Ectodermal cell (in vitro differentiated cells): ENCODE results near the gene IPO9.

Experiments
- H3K27ac ChIP-seq: 2 replicates; pipeline ENCODE4 v1.7.0; 2013; ENCODE audit warnings: mild to moderate bottlenecking, low read depth, low read length; ENCODE audit not compliant: insufficient read depth, poor library complexity, severe bottlenecking
- H3K27me3 ChIP-seq: 2 replicates; pipeline ENCODE4 v1.7.0; 2013; ENCODE audit warnings: mild to moderate bottlenecking, low read length; ENCODE audit not compliant: insufficient read depth, control insufficient read depth, poor library complexity, severe bottlenecking
- H3K36me3 ChIP-seq: one replicate; pipeline ENCODE4 v1.7.0; 2013; ENCODE audit warnings: low read length; ENCODE audit not compliant: control insufficient read depth, insufficient read depth
- H3K4me1 ChIP-seq: one replicate; pipeline ENCODE4 v1.7.0; 2013; ENCODE audit warnings: low read length; ENCODE audit not compliant: control insufficient read depth, insufficient read depth
- H3K4me3 ChIP-seq: 2 replicates; pipeline ENCODE4 v1.7.0; 2013; ENCODE audit warnings: low read depth, low read length, control low read depth; ENCODE audit not compliant: insufficient read depth
- H3K9me3 ChIP-seq: 2 replicates; pipeline ENCODE4 v1.7.0; 2013; ENCODE audit warnings: mild to moderate bottlenecking, low read length, moderate library complexity; ENCODE audit not compliant: control insufficient read depth
- WGBS, 2 experiments: methylation state at CpG; one replicate each; pipeline ENCODE4 v1.1.7; 2013; ENCODE audit warnings: missing lambda C conversion rate in 2 of 2; 5-methylcytosine and 5-hydroxymethylcytosine counted together

Gene IPO9

GRCh38 chr1:201808633-201808990 lies 20.3 kb upstream of the IPO9 start:
- WGBS, 2 experiments: 96 to 99% methylated on average over 6 of the region's 6 CpGs
- H3K4me3 ChIP-seq: no peak overlapping the region
- H3K27ac ChIP-seq: no peak overlapping the region
- no peaks in the 10 kb centered on the region for H3K9me3 ChIP-seq
- no peaks in the 10 kb centered on the region for H3K27me3 ChIP-seq
- H3K36me3 ChIP-seq: peaks cover 94% of the 10 kb centered on the region
- no peaks in the 10 kb centered on the region for H3K4me1 ChIP-seq

DNA sequence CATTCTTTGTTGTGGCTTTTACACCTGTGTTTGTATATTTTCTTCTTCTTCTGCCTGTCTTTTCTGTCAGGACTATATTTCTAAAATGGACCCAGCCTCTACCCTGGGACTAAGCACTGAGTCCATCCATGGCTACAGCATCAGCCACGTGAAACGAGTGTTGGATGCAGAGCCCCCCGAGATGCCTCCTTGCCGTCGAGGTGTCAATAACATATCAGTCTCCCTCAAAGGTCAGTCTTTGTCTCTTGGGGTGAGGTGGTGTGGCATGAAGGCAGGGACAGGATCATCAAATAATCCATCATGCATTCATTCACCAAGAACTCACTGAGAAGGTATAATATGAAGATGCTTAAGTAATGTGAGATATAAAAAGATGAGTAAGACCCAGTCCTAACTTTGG lies 19.1 kb upstream of the IPO9 start:
- Histone ChIP-seq H3K4me1 (no peaks in the 10 kb centered on the region), H3K27me3 (no peaks in the 10 kb centered on the region), H3K4me3 (no peak overlapping the region), H3K27ac (no peak overlapping the region), H3K36me3 (peaks cover 90% of the 10 kb centered on the region), H3K9me3 (no peaks in the 10 kb centered on the region)
- WGBS, 2 experiments: 95% methylated on average over 5 of the region's 5 CpGs

DNA sequence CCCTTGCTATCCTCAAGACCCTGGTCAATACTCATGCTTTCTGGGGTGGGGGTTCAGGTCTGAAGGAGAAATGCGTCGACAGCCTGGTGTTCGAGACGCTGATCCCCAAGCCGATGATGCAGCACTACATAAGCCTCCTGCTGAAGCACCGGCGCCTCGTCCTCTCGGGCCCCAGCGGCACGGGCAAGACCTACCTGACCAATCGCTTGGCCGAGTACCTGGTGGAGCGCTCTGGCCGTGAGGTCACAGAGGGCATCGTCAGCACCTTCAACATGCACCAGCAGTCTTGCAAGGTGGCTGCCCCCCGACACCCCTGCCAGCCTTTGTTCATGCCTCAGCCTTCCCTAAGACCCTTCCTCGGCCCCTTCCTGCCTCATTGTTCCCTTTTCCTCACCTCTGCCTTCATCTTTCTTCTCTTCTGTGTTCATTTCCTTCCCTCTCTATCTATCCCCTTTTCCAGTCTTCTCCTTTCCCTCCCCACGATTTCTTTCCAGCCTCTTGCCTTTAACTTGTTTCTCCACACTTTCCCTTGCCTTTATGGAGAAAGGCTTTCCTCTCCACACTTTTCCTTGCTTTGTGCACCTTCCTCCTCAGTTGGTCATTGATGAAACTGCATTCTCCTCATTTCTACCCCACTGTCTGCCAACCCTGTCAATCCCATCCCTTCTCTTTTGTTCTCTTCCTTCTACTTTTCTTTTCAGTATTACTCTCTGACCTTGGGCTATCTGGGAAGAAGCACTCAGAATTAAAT lies 18.3 kb upstream of the IPO9 start:
- no peak overlapping the region for H3K27ac ChIP-seq
- H3K9me3 ChIP-seq: no peaks in the 10 kb centered on the region
- no peak overlapping the region for H3K4me3 ChIP-seq
- peaks cover 91% of the 10 kb centered on the region for H3K36me3 ChIP-seq
- WGBS, 2 experiments: 95 to 96% methylated on average over 19 of the region's 19 CpGs
- H3K27me3 ChIP-seq: no peaks in the 10 kb centered on the region
- no peaks in the 10 kb centered on the region for H3K4me1 ChIP-seq

DNA sequence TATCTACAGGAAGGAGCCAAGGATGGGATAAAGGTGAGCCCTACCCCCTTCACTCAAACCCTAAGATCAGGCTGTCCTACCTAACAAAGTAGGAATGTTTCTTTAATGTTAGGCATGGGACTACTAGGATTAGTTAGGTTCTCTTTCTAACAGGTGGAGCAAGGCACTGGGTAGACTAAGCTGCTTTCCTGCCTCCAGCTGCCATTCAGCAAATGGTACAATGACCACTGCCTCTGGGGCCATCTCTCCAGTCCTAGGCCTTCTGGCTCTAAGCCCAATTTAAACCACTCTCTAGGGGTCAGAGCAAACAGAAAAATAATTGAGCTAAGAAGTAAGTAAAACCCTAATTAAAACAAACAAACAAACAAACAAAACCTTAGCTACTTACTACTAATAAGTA lies 15.7 kb upstream of the IPO9 start:
- Histone ChIP-seq H3K27me3 (no peaks in the 10 kb centered on the region), H3K4me3 (no peak overlapping the region), H3K9me3 (no peaks in the 10 kb centered on the region), H3K4me1 (no peaks in the 10 kb centered on the region), H3K36me3 (peaks cover 78% of the 10 kb centered on the region), H3K27ac (no peak overlapping the region)

- WGBS, 2 experiments: 94 to 99% methylated on average over 5 of the region's 7 CpGs
- Histone ChIP-seq H3K4me3 (no peak overlapping the region), H3K4me1 (no peaks in the 10 kb centered on the region), H3K9me3 (no peaks in the 10 kb centered on the region), H3K36me3 (peaks cover 70% of the 10 kb centered on the region), H3K27me3 (no peaks in the 10 kb centered on the region), H3K27ac (no peak overlapping the region)
Measured at GRCh38 chr1:201816309-201816854, 12.6 kb upstream of the IPO9 start.

DNA sequence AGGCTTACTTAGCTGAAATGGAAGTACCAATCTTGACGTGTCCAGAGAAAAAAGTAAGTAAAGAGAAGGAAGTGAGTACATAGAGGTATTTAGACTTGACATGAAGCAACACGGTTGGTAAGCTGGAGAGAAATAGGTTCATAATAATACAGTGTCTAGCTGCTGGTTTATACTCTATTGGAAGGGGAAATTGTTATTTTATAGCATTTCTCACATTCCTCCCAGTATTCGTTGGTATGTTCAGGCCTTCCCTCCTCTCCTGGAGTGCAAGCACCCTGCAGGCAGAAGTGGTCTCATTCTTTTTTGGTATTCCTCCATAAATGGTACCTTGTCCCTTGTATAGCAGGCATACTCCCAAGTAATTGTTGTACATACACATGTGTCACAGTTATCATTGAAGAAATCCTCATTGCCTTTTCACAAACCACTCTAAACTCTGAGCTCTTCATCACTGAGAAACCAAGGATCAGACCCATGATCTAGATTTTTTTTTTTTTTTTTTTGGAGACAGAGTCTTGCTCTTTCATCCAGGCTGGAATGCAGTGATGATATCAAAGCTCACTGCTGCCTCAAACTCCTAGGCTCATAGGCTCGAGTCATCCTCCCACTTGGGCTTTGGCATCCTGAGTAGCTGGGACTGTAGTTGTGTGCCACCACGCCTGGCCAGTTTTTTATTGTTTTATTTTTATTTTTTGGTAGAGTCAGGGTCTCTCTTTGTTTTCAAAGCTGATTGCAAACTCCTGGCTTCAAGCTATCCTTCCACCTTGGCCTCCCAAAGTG lies 9.8 kb upstream of the IPO9 start:
- 89 to 96% methylated on average over 5 of the region's 5 CpGs for WGBS, 2 experiments
- H3K36me3 ChIP-seq: peaks cover 44% of the 10 kb centered on the region
- no peak overlapping the region for H3K4me3 ChIP-seq
- no peaks in the 10 kb centered on the region for H3K4me1 ChIP-seq
- no peaks in the 10 kb centered on the region for H3K27me3 ChIP-seq
- no peaks in the 10 kb centered on the region for H3K9me3 ChIP-seq
- no peak overlapping the region for H3K27ac ChIP-seq

- no peaks in the 10 kb centered on the region for H3K9me3 ChIP-seq
- H3K4me1 ChIP-seq: peaks cover 2% of the 10 kb centered on the region
- WGBS, 2 experiments: 85 to 95% methylated on average over 2 of the region's 2 CpGs
- H3K27ac ChIP-seq: no peak overlapping the region
- H3K36me3 ChIP-seq: peaks cover 37% of the 10 kb centered on the region
- no peaks in the 10 kb centered on the region for H3K27me3 ChIP-seq
- H3K4me3 ChIP-seq: no peak overlapping the region
Measured at GRCh38 chr1:201820413-201820812, 8.5 kb upstream of the IPO9 start.

DNA sequence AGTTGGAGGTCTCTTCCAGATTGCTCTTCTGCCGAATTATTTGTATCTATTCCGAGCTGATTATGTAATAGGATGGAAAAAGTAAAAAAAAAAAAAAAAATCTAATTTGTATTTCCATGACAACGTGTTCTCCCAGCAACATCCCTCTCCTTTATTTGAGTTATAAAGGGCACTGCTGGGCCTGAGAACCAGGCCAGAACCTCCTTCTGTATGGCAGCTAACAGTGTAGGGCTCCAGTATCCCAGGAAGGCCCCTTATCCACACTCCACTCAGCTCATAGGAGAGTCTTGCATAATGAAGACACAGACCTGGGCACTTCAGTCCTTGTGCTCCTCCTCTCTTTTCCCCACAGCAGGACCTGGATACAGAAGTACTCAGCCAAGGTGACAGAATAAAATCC lies 3.7 kb upstream of the IPO9 start:
- peaks cover 9% of the 10 kb centered on the region for H3K36me3 ChIP-seq
- no peak overlapping the region for H3K4me3 ChIP-seq
- peaks cover 3% of the 10 kb centered on the region for H3K4me1 ChIP-seq
- H3K9me3 ChIP-seq: no peaks in the 10 kb centered on the region
- no peak overlapping the region for H3K27ac ChIP-seq
- 88 to 95% methylated on average over 3 of the region's 3 CpGs for WGBS, 2 experiments
- H3K27me3 ChIP-seq: no peaks in the 10 kb centered on the region

DNA sequence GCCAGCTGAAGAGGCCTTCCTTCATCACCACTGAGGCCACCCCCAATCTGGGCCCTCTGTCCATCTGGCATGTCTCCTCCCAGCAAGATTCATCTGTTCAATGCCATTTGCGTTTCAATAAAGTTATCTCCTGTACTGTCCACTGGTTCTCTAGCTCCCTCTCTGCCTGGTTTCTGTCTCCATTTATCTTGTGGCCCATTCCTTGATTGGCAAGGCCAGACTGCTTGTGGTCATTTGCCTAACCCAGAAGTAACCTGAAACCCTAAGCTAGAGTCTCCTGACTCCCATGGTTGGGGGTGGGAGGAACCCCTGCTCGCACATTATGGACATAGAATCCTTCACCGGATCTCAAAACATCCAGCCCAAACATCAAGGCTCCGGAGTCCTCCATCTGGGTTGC lies 2.1 kb upstream of the IPO9 start:
- no peaks in the 10 kb centered on the region for H3K27me3 ChIP-seq
- H3K4me3 ChIP-seq: no peak overlapping the region
- H3K9me3 ChIP-seq: no peaks in the 10 kb centered on the region
- 65 to 70% methylated on average over 4 of the region's 4 CpGs for WGBS, 2 experiments
- no peaks in the 10 kb centered on the region for H3K36me3 ChIP-seq
- H3K27ac ChIP-seq: no peak overlapping the region
- H3K4me1 ChIP-seq: peaks cover 15% of the 10 kb centered on the region

DNA sequence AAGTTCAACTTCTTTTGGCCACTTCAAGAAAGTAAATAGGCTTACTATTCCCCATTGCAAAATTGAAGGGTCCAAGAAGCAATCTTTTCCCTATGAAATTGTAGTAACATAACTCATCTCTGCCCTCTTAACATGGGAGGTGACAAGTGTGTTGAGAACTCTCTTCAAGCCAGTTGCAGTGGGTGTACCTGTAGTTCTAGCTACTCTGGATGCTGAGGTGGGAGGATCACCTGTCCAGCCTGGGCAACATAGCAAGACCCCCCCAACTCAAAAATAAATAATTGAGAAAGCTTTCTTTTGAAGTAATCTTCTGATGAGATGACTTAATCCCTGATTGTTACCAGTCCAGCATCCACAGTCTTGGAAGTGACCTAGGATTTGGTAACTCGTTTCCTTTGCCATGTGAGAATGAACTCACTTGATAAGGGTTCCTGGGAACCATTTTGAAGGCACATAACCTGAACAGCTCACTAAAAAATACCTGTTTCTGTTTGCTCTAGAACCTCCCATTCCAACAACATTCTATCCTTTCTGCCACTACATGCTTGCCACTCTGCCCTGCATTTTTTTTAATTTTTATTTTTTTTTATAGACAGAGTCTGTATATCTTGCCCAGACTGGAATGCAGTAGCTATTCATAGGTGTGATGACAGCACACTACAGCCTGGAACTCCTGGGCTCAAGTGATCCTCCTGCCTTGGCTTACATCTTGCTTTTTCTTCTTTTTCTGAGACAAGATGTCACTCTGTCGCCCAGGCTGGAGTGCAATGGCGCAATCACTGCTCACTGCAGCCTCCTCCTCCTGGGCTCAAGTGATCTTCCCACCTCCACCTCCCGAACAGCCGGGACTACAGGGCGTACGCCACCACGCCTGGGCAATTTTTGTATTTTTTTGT lies 1.4 kb upstream of the IPO9 start:
- H3K4me3 ChIP-seq: no peak overlapping the region
- 95 to 97% methylated on average over 8 of the region's 8 CpGs for WGBS, 2 experiments
- no peak overlapping the region for H3K27ac ChIP-seq

More for the DNA sequence above, 1.4 kb upstream of the IPO9 start:
- Histone ChIP-seq H3K9me3 (no peaks in the 10 kb centered on the region), H3K36me3 (no peaks in the 10 kb centered on the region), H3K4me1 (peaks cover 18% of the 10 kb centered on the region), H3K27me3 (no peaks in the 10 kb centered on the region)
